HG03095 (cell line): Measurements from ENCODE around the gene LCORL.
"Not testable (repeated sequence)": the region's sequence is repeated elsewhere in the genome, so short reads cannot be mapped to it uniquely, and the experiment has no call there.

Experiments used
- ATAC-seq: cut with Tn5 transposase; IDR thresholded peaks from one replicate; pipeline ENCODE4 v1.9.1; 2021; ENCODE audit warnings: moderate library complexity; ENCODE audit not compliant: unreplicated experiment

LCORL gene

GRCh38 chr4:18020671-18021469 lies 685 bp downstream of the LCORL start:
- ATAC-seq = peak; percentile 18

- no peak for ATAC-seq
Measured at GRCh38 chr4:18020145-18020670, 1.3 kb downstream of the LCORL start.

- no peak for ATAC-seq
Measured at GRCh38 chr4:18014269-18014668, 7.3 kb downstream of the LCORL start.

GRCh38 chr4:18012807-18013462 lies 8.6 kb downstream of the LCORL start:
- ATAC-seq = no peak

GRCh38 chr4:18012134-18012806 lies 9.3 kb downstream of the LCORL start:
- no peak for ATAC-seq

GRCh38 chr4:18007625-18008024 lies 13.9 kb downstream of the LCORL start:
- no peak for ATAC-seq

GRCh38 chr4:18006432-18006831 lies 15.1 kb downstream of the LCORL start:
- not testable (repeated sequence) for ATAC-seq

- ATAC-seq = no peak
Measured at GRCh38 chr4:17997129-17997528, 24.4 kb downstream of the LCORL start.

GRCh38 chr4:17995165-17995564 lies 26.4 kb downstream of the LCORL start:
- ATAC-seq = no peak

- no peak for ATAC-seq
Measured at GRCh38 chr4:17985832-17986231, 35.7 kb downstream of the LCORL start.

GRCh38 chr4:17981063-17981462 lies 40.5 kb downstream of the LCORL start:
- ATAC-seq = no peak

- no peak for ATAC-seq
Measured at GRCh38 chr4:17968721-17969120, 52.8 kb downstream of the LCORL start.

GRCh38 chr4:17967078-17967477 lies 54.5 kb downstream of the LCORL start:
- ATAC-seq = no peak

- ATAC-seq = no peak
Measured at GRCh38 chr4:17966312-17966711, 55.2 kb downstream of the LCORL start.

GRCh38 chr4:17964576-17964975 lies 57.0 kb downstream of the LCORL start:
- ATAC-seq = no peak

- no peak for ATAC-seq
Measured at GRCh38 chr4:17962171-17962570, 59.4 kb downstream of the LCORL start.

- ATAC-seq = no peak
Measured at GRCh38 chr4:17961249-17961648, 60.3 kb downstream of the LCORL start.

GRCh38 chr4:17958181-17958580 lies 63.4 kb downstream of the LCORL start:
- no peak for ATAC-seq

GRCh38 chr4:17957688-17958087 lies 63.9 kb downstream of the LCORL start:
- ATAC-seq = no peak

GRCh38 chr4:17956245-17956644 lies 65.3 kb downstream of the LCORL start:
- no peak for ATAC-seq

- ATAC-seq = no peak
Measured at GRCh38 chr4:17945303-17945702, 76.3 kb downstream of the LCORL start.

GRCh38 chr4:17941731-17942130 lies 79.8 kb downstream of the LCORL start:
- ATAC-seq = no peak
